ENCODE data around the gene REG4. TPM values are rescaled to one million over a fixed set of nuclear protein-coding genes. Genes with fewer than 3 reads are reported as not detected.

REG4 gene
- total and polyA plus RNA-seq, 2 donors = 0.76 to 1.2 TPM

Other genes starting within 250 kb of the REG4 start
- 1.3 TPM for gene ZNF697, start 163.2 kb downstream of the REG4 start, total RNA-seq
- 1.2 TPM for gene ZNF697, start 163.2 kb downstream of the REG4 start, polyA plus RNA-seq
- 65.7 TPM for gene PHGDH, start 99.5 kb downstream of the REG4 start, total RNA-seq
- gene PHGDH, start 99.5 kb downstream of the REG4 start, polyA plus RNA-seq = 13.4 TPM
- 1.5 TPM for gene HMGCS2, start 42.6 kb downstream of the REG4 start, total RNA-seq
- gene HMGCS2, start 42.6 kb downstream of the REG4 start, polyA plus RNA-seq = 3.9 TPM
- gene ADAM30, start 85.1 kb upstream of the REG4 start, total RNA-seq = not detected
- gene ADAM30, start 85.1 kb upstream of the REG4 start, polyA plus RNA-seq = not detected

Measured in thymus (tissue), 2 donors.